ENCODE data around the gene ADCY7.

Gene ADCY7

GRCh38 chr16:50351116-50351515 is 84.8 kb downstream of the ADCY7 start:
- Histone ChIP-seq H3K4me3 (ENCODE audit: control insufficient read depth in 1 of 7, extremely low read depth in 1 of 7, insufficient read depth in 4 of 7, low read depth in 2 of 7, low read length in 6 of 7) (no peak overlapping the region), H3K36me3 (ENCODE audit: control insufficient read depth in 4 of 4, insufficient read depth in 4 of 4, low read length in 3 of 4) (peaks cover 15 to 44% (median 27%) of the 10 kb centered on the region in 4 experiments), H3K27me3 (replicated peaks in 2 of 5; ENCODE audit: control insufficient read depth in 4 of 5, insufficient read depth in 5 of 5, low read length in 4 of 5) (no peaks in the 10 kb centered on the region), H3K9me3 (ENCODE audit: control extremely low read depth in 1 of 5, control insufficient read depth in 4 of 5, insufficient read depth in 2 of 5, low read depth in 1 of 5, low read length in 4 of 5) (peaks cover 0 to 4% (median 0%) of the 10 kb centered on the region in 5 experiments), H3K4me1 (ENCODE audit: control extremely low read depth in 1 of 4, control insufficient read depth in 4 of 4, insufficient read depth in 4 of 4, low read length in 3 of 4) (no peaks in the 10 kb centered on the region), H3K27ac (ENCODE audit: insufficient read depth in 1 of 2, low read depth in 1 of 2, low read length in 2 of 2, poor library complexity in 1 of 2, severe bottlenecking in 2 of 2) (no peak overlapping the region)
- 98% methylated on average over 5 of the region's 5 CpGs for WGBS (ENCODE audit: insufficient coverage)
- POLR2A ChIA-PET: no interaction called here
- DNase-seq: no peak
- CTCF ChIA-PET: no interaction called here

GRCh38 chr16:50351952-50352351 is 85.6 kb downstream of the ADCY7 start:
- H3K36me3 ChIP-seq (ENCODE audit: control insufficient read depth in 4 of 4, insufficient read depth in 4 of 4, low read length in 3 of 4): peaks cover 17 to 46% (median 27%) of the 10 kb centered on the region in 4 experiments
- no peak for DNase-seq
- H3K27ac ChIP-seq (ENCODE audit: insufficient read depth in 1 of 2, low read depth in 1 of 2, low read length in 2 of 2, poor library complexity in 1 of 2, severe bottlenecking in 2 of 2): no peak overlapping the region
- H3K9me3 ChIP-seq (ENCODE audit: control extremely low read depth in 1 of 5, control insufficient read depth in 4 of 5, insufficient read depth in 2 of 5, low read depth in 1 of 5, low read length in 4 of 5): peaks cover 0 to 4% (median 0%) of the 10 kb centered on the region in 5 experiments
- H3K4me1 ChIP-seq (ENCODE audit: control extremely low read depth in 1 of 4, control insufficient read depth in 4 of 4, insufficient read depth in 4 of 4, low read length in 3 of 4): no peaks in the 10 kb centered on the region
- H3K27me3 ChIP-seq (replicated peaks in 2 of 5; ENCODE audit: control insufficient read depth in 4 of 5, insufficient read depth in 5 of 5, low read length in 4 of 5): no peaks in the 10 kb centered on the region
- WGBS (ENCODE audit: insufficient coverage): no CpG with 5 or more reads among the region's 2 CpGs
- H3K4me3 ChIP-seq (ENCODE audit: control insufficient read depth in 1 of 7, extremely low read depth in 1 of 7, insufficient read depth in 4 of 7, low read depth in 2 of 7, low read length in 6 of 7): no peak overlapping the region
- CTCF ChIA-PET: interaction anchor here (1.2 to 1.5 kb wide), 2 partner anchors 9 to 10 kb away, joined by 3 to 4 read pairs; no protein-coding TSS in a partner anchor
- POLR2A ChIA-PET: no interaction called here

- POLR2A ChIA-PET: interaction anchor here (1.4 kb wide), 1 partner anchor 27 kb away, joined by 4 read pairs; no protein-coding TSS in a partner anchor
- Histone ChIP-seq H3K36me3 (ENCODE audit: control insufficient read depth in 4 of 4, insufficient read depth in 4 of 4, low read length in 3 of 4) (peaks cover 17 to 57% (median 30%) of the 10 kb centered on the region in 4 experiments), H3K4me1 (ENCODE audit: control extremely low read depth in 1 of 4, control insufficient read depth in 4 of 4, insufficient read depth in 4 of 4, low read length in 3 of 4) (no peaks in the 10 kb centered on the region), H3K27ac (ENCODE audit: insufficient read depth in 1 of 2, low read depth in 1 of 2, low read length in 2 of 2, poor library complexity in 1 of 2, severe bottlenecking in 2 of 2) (peak overlapping the region in 1 of 2 experiments; percentile 38), H3K27me3 (replicated peaks in 2 of 5; ENCODE audit: control insufficient read depth in 4 of 5, insufficient read depth in 5 of 5, low read length in 4 of 5) (no peaks in the 10 kb centered on the region), H3K4me3 (ENCODE audit: control insufficient read depth in 1 of 7, extremely low read depth in 1 of 7, insufficient read depth in 4 of 7, low read depth in 2 of 7, low read length in 6 of 7) (no peak overlapping the region), H3K9me3 (ENCODE audit: control extremely low read depth in 1 of 5, control insufficient read depth in 4 of 5, insufficient read depth in 2 of 5, low read depth in 1 of 5, low read length in 4 of 5) (peaks cover 0 to 4% (median 0%) of the 10 kb centered on the region in 5 experiments)
- CTCF ChIA-PET: interaction anchor here (0.8 to 4.6 kb wide), 20 partner anchors 10 to 368 kb away, joined by 3 to 44 read pairs (median 5); partner anchors contain the start of gene CNEP1R1
- no CpG with 5 or more reads among the region's 1 CpG for WGBS (ENCODE audit: insufficient coverage)
- DNase-seq: no peak
These were observed 87.7 kb downstream of the ADCY7 start for GRCh38 chr16:50354082-50354481.

GRCh38 chr16:50354629-50355456 is 88.5 kb downstream of the ADCY7 start:
- Histone ChIP-seq H3K27me3 (replicated peaks in 2 of 5; ENCODE audit: control insufficient read depth in 4 of 5, insufficient read depth in 5 of 5, low read length in 4 of 5) (no peaks in the 10 kb centered on the region), H3K36me3 (ENCODE audit: control insufficient read depth in 4 of 4, insufficient read depth in 4 of 4, low read length in 3 of 4) (peaks cover 13 to 54% (median 27%) of the 10 kb centered on the region in 4 experiments), H3K4me1 (ENCODE audit: control extremely low read depth in 1 of 4, control insufficient read depth in 4 of 4, insufficient read depth in 4 of 4, low read length in 3 of 4) (no peaks in the 10 kb centered on the region), H3K27ac (ENCODE audit: insufficient read depth in 1 of 2, low read depth in 1 of 2, low read length in 2 of 2, poor library complexity in 1 of 2, severe bottlenecking in 2 of 2) (peak overlapping the region in 1 of 2 experiments; percentile 38), H3K4me3 (ENCODE audit: control insufficient read depth in 1 of 7, extremely low read depth in 1 of 7, insufficient read depth in 4 of 7, low read depth in 2 of 7, low read length in 6 of 7) (no peak overlapping the region), H3K9me3 (ENCODE audit: control extremely low read depth in 1 of 5, control insufficient read depth in 4 of 5, insufficient read depth in 2 of 5, low read depth in 1 of 5, low read length in 4 of 5) (no peaks in the 10 kb centered on the region)
- no CpG with 5 or more reads among the region's 11 CpGs for WGBS (ENCODE audit: insufficient coverage)
- DNase-seq: peak; percentile 30 to 58 (median 55)
- POLR2A ChIA-PET: interaction anchor here (0.7 to 1.4 kb wide), 2 partner anchors 27 to 254 kb away, joined by 3 to 4 read pairs; no protein-coding TSS in a partner anchor
- CTCF ChIA-PET: interaction anchor here (0.7 to 4.6 kb wide), 26 partner anchors 9 to 452 kb away, joined by 3 to 44 read pairs (median 4); partner anchors contain the start of genes BRD7 and CNEP1R1

- no peaks in the 10 kb centered on the region for H3K9me3 ChIP-seq (ENCODE audit: control extremely low read depth in 1 of 5, control insufficient read depth in 4 of 5, insufficient read depth in 2 of 5, low read depth in 1 of 5, low read length in 4 of 5)
- ChIA-PET POLR2A (no interaction called here), CTCF (interaction anchor here (1.0 to 3.8 kb wide), 11 partner anchors 9 to 447 kb away, joined by 3 to 30 read pairs (median 3); partner anchors contain the start of gene BRD7)
- H3K27ac ChIP-seq (ENCODE audit: insufficient read depth in 1 of 2, low read depth in 1 of 2, low read length in 2 of 2, poor library complexity in 1 of 2, severe bottlenecking in 2 of 2): no peak overlapping the region
- H3K4me1 ChIP-seq (ENCODE audit: control extremely low read depth in 1 of 4, control insufficient read depth in 4 of 4, insufficient read depth in 4 of 4, low read length in 3 of 4): peaks cover 0 to 6% (median 0%) of the 10 kb centered on the region in 4 experiments
- no peak for DNase-seq
- H3K36me3 ChIP-seq (ENCODE audit: control insufficient read depth in 4 of 4, insufficient read depth in 4 of 4, low read length in 3 of 4): peaks cover 16 to 58% (median 34%) of the 10 kb centered on the region in 4 experiments
- no peak overlapping the region for H3K4me3 ChIP-seq (ENCODE audit: control insufficient read depth in 1 of 7, extremely low read depth in 1 of 7, insufficient read depth in 4 of 7, low read depth in 2 of 7, low read length in 6 of 7)
- H3K27me3 ChIP-seq (replicated peaks in 2 of 5; ENCODE audit: control insufficient read depth in 4 of 5, insufficient read depth in 5 of 5, low read length in 4 of 5): no peaks in the 10 kb centered on the region
- WGBS (ENCODE audit: insufficient coverage): no CpG with 5 or more reads among the region's 1 CpG
These were observed 93.3 kb downstream of the ADCY7 start for GRCh38 chr16:50359626-50360025.

GRCh38 chr16:50360033-50360778 is 93.9 kb downstream of the ADCY7 start:
- CTCF ChIA-PET: interaction anchor here (1.0 to 3.8 kb wide), 12 partner anchors 8 to 446 kb away, joined by 3 to 30 read pairs (median 4); partner anchors contain the start of gene BRD7
- Histone ChIP-seq H3K9me3 (ENCODE audit: control extremely low read depth in 1 of 5, control insufficient read depth in 4 of 5, insufficient read depth in 2 of 5, low read depth in 1 of 5, low read length in 4 of 5) (no peaks in the 10 kb centered on the region), H3K27me3 (replicated peaks in 2 of 5; ENCODE audit: control insufficient read depth in 4 of 5, insufficient read depth in 5 of 5, low read length in 4 of 5) (no peaks in the 10 kb centered on the region), H3K4me3 (ENCODE audit: control insufficient read depth in 1 of 7, extremely low read depth in 1 of 7, insufficient read depth in 4 of 7, low read depth in 2 of 7, low read length in 6 of 7) (no peak overlapping the region), H3K36me3 (ENCODE audit: control insufficient read depth in 4 of 4, insufficient read depth in 4 of 4, low read length in 3 of 4) (peaks cover 19 to 62% (median 34%) of the 10 kb centered on the region in 4 experiments), H3K27ac (ENCODE audit: insufficient read depth in 1 of 2, low read depth in 1 of 2, low read length in 2 of 2, poor library complexity in 1 of 2, severe bottlenecking in 2 of 2) (no peak overlapping the region), H3K4me1 (ENCODE audit: control extremely low read depth in 1 of 4, control insufficient read depth in 4 of 4, insufficient read depth in 4 of 4, low read length in 3 of 4) (peaks cover 0 to 6% (median 0%) of the 10 kb centered on the region in 4 experiments)
- DNase-seq: no peak
- POLR2A ChIA-PET: no interaction called here
- WGBS (ENCODE audit: insufficient coverage): 87% methylated on average over 3 of the region's 6 CpGs

Measured in common myeloid progenitor, CD34-positive (primary cell).